SU-DHL-6 (cell line): Measurements from ENCODE around the gene ABR.

Experiments used
- H2AFZ ChIP-seq: fragments of 200-600 bp; sonication (generic); 2 replicates; pipeline ENCODE4 v1.6.1; 2014; ENCODE audit warnings: low read depth, mild to moderate bottlenecking, moderate library complexity, mixed read lengths, antibody characterized with exemption, low read length; ENCODE audit not compliant: severe bottlenecking
- H3F3A ChIP-seq: fragments of 200-600 bp; shearing (Covaris generic); 2 replicates; pipeline ENCODE4 v1.6.0; 2016; ENCODE audit warnings: antibody characterized with exemption, mild to moderate bottlenecking; ENCODE audit not compliant: insufficient read depth
- H3K27ac ChIP-seq: fragments of 200-600 bp; sonication (generic); 2 replicates; pipeline ENCODE4 v1.5.1; 2016; ENCODE audit warnings: low read depth, mild to moderate bottlenecking, low read length, moderate library complexity, mixed read lengths
- H3K27me3 ChIP-seq: fragments of 200-600 bp; sonication (generic), shearing (Covaris generic); 2 replicates; pipeline ENCODE4 v1.6.0; 2014; ENCODE audit warnings: mild to moderate bottlenecking, low read length
- H3K36me3 ChIP-seq: fragments of 200-600 bp; sonication (generic); 2 replicates; pipeline ENCODE4 v1.6.1; 2014; ENCODE audit warnings: mild to moderate bottlenecking, low read length, mixed read lengths
- H3K4me2 ChIP-seq: fragments of 300-600, 200-600 bp; shearing (Covaris generic), sonication (generic); 2 replicates; pipeline ENCODE4 v1.6.0; 2014; ENCODE audit warnings: low read length, low read depth, mild to moderate bottlenecking; ENCODE audit not compliant: poor library complexity, severe bottlenecking
- H3K4me3 ChIP-seq: fragments of 200-600 bp; sonication (generic); 2 replicates; pipeline ENCODE4 v1.5.1; 2014; ENCODE audit warnings: antibody characterized with exemption, low read length, mild to moderate bottlenecking, mixed read lengths; ENCODE audit not compliant: insufficient read depth, poor library complexity, severe bottlenecking
- H3K79me2 ChIP-seq: fragments of 200-600 bp; sonication (generic); 2 replicates; pipeline ENCODE4 v1.6.1; 2014; ENCODE audit warnings: mild to moderate bottlenecking, low read length, moderate library complexity; ENCODE audit not compliant: insufficient read depth
- H3K9ac ChIP-seq: fragments of 200-600 bp; sonication (generic); 2 replicates; pipeline ENCODE4 v1.7.0; 2014; ENCODE audit warnings: mild to moderate bottlenecking, low read length
- H3K9me2 ChIP-seq: fragments of 200-600 bp; sonication (generic); replicated peaks from 2 replicates; pipeline ENCODE4 v1.6.1; 2014; ENCODE audit warnings: low read length; ENCODE audit not compliant: insufficient read depth
- H3K9me3 ChIP-seq: fragments of 200-600 bp; sonication (generic); 2 replicates; pipeline ENCODE4 v1.6.1; 2014; ENCODE audit warnings: low read length, mixed read lengths; ENCODE audit not compliant: insufficient read depth
- H4K20me1 ChIP-seq: fragments of 200-600 bp; sonication (generic); 2 replicates; pipeline ENCODE4 v1.6.1; 2014; ENCODE audit warnings: low read depth, mild to moderate bottlenecking, antibody characterized with exemption, low read length, moderate library complexity, mixed read lengths
- EZH2phosphoT487 ChIP-seq: fragments of 200-600 bp; sonication (generic), shearing (Covaris generic); conservative IDR thresholded peaks from 2 replicates; pipeline ENCODE4 v1.6.1; 2018; ENCODE audit warnings: mild to moderate bottlenecking, antibody characterized with exemption, low read length, moderate library complexity, mixed read lengths
- TF ChIP-seq, protein P1 (sequence below): fragments of 200-600 bp; sonication (generic); IDR thresholded peaks from one replicate; pipeline ENCODE4 v1.5.1; 2017; ENCODE audit warnings: antibody characterized with exemption, mild to moderate bottlenecking, low read length, moderate library complexity; ENCODE audit not compliant: insufficient read depth, poor library complexity, severe bottlenecking

Gene ABR

DNA sequence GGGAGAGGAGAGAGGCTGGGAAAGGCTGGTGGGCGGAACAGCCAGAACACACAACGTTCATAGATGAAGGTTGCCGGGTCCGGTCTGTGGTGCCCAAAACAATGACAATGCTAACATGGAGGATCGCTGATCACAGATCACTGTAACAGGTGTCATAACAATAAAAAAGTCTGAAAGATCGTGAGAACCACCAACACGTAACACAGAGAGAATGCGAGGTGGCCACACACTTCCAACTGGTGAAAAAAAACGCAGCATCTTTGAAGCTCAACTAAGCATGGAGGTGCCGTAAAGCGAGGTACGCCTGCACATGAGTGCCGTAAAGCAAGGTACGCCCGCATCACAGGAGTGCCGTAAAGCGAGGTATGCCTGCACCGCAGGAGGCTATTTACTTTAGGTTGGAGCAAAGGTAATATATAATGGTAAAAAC is 42.3 kb downstream of the ABR start:
- Histone ChIP-seq H3K4me2 (no peak overlapping the region), H3K9me3 (no peaks in the 10 kb centered on the region), H3F3A (no peaks in the 10 kb centered on the region), H3K27me3 (no peaks in the 10 kb centered on the region), H2AFZ (no peak overlapping the region), H3K79me2 (peaks cover 58% of the 10 kb centered on the region), H3K9me2 (no peaks in the 10 kb centered on the region), H3K36me3 (no peaks in the 10 kb centered on the region), H3K9ac (no peak overlapping the region), H4K20me1 (no peaks in the 10 kb centered on the region), H3K27ac (no peak overlapping the region), H3K4me3 (no peak overlapping the region)
- TF ChIP-seq EZH2phosphoT487 = no peak
- TF ChIP-seq, protein P1, sequence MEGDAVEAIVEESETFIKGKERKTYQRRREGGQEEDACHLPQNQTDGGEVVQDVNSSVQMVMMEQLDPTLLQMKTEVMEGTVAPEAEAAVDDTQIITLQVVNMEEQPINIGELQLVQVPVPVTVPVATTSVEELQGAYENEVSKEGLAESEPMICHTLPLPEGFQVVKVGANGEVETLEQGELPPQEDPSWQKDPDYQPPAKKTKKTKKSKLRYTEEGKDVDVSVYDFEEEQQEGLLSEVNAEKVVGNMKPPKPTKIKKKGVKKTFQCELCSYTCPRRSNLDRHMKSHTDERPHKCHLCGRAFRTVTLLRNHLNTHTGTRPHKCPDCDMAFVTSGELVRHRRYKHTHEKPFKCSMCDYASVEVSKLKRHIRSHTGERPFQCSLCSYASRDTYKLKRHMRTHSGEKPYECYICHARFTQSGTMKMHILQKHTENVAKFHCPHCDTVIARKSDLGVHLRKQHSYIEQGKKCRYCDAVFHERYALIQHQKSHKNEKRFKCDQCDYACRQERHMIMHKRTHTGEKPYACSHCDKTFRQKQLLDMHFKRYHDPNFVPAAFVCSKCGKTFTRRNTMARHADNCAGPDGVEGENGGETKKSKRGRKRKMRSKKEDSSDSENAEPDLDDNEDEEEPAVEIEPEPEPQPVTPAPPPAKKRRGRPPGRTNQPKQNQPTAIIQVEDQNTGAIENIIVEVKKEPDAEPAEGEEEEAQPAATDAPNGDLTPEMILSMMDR = no peak

DNA sequence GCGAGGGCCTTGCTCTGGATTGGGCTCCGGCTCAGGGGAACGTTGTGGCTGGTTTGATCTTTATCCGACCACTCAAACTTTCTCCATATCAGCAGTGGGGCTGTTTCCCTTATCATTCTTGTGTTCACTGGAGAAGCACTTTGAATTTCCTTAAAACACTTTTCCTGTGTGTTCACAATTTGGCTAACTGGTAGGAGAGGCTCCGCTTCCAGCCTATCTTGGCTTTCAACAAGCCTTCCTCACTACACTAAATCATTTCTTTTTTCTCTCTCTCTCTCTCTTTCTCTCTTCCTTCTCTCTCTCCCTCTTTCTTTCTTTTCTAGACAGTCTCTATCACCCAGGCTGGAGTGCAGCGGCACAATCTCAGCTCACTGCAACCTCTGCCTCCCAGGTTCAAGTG is 43.0 kb downstream of the ABR start:
- Histone ChIP-seq H4K20me1 (no peaks in the 10 kb centered on the region), H2AFZ (no peak overlapping the region), H3K79me2 (peaks cover 55% of the 10 kb centered on the region), H3K4me3 (no peak overlapping the region), H3K9ac (no peak overlapping the region), H3K4me2 (no peak overlapping the region), H3F3A (no peaks in the 10 kb centered on the region), H3K27me3 (no peaks in the 10 kb centered on the region), H3K9me3 (no peaks in the 10 kb centered on the region), H3K9me2 (no peaks in the 10 kb centered on the region), H3K36me3 (no peaks in the 10 kb centered on the region), H3K27ac (no peak overlapping the region)
- TF ChIP-seq EZH2phosphoT487 = no peak
- TF ChIP-seq, protein P1 = no peak

DNA sequence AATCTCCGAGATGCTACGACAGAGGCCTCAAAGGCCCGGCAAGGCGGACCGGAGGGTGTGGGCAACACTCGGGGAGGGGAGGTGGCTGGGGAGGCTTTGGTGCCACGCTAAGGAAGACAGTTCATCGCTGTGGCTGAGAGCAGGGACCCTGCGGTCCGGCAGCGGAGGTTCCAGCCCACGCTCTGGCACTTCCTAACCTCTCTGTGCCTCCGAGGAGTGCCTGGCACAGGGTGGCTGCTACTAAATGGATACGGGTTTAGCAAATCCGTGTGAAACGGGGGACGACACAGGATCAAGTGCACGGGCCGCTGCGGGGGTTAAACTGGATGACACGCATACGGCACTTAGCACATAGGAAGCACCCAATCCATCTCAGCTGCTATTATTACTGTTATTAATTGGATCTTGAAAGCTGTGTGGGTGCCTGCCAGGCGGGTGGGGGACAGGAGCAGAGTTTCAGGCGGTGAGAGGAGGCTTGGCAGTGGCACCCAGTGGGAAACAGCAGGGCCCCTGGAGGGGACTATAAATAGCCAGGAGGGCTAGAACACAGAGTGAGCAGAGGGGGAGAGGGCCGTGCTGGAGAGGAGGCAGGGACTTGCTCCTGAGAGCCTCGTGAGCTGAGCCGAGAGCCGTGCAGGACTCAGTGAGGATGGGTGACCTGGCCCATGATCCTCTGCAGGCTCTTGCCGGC is 45.0 kb downstream of the ABR start:
- Histone ChIP-seq H3K9ac (no peak overlapping the region), H4K20me1 (no peaks in the 10 kb centered on the region)
- TF ChIP-seq EZH2phosphoT487 = no peak
- TF ChIP-seq, protein P1 = no peak

More for the DNA sequence above, 45.0 kb downstream of the ABR start:
- no peaks in the 10 kb centered on the region for H3K27me3 ChIP-seq
- no peak overlapping the region for H3K27ac ChIP-seq
- no peaks in the 10 kb centered on the region for H3K36me3 ChIP-seq
- no peaks in the 10 kb centered on the region for H3K9me3 ChIP-seq
- H3K4me3 ChIP-seq = no peak overlapping the region
- no peak overlapping the region for H2AFZ ChIP-seq
- peaks cover 44% of the 10 kb centered on the region for H3K79me2 ChIP-seq
- H3K4me2 ChIP-seq = no peak overlapping the region
- no peaks in the 10 kb centered on the region for H3F3A ChIP-seq
- H3K9me2 ChIP-seq = no peaks in the 10 kb centered on the region
